SK-N-SH treated with all-trans-retinoic acid at 6 μM for 48 hours (cell line): ENCODE results near the gene WNK3.

Experiments used
- TOX ChIP-seq: fragments of 250-450 bp; sonication (Bioruptor Pico); IDR thresholded peaks from 2 replicates; pipeline ENCODE4 v1.8.0; 2021; ENCODE audit warnings: mild to moderate bottlenecking, moderate library complexity, borderline replicate concordance
- ZNF565 ChIP-seq: fragments of 450-650 bp; formaldehyde crosslinking; conservative IDR thresholded peaks from 2 replicates; pipeline ENCODE4 v1.5.0; 2020; ENCODE audit warnings: low read depth, mild to moderate bottlenecking, moderate library complexity

- TF ChIP-seq ZNF565 (no peak), TOX (CRISPR knock-in tag) (no peak)
Measured at GRCh38 chrX:54246866-54247265, 111.0 kb downstream of the WNK3 start.
